ENCODE measurements around the gene TBK1. TPM values are rescaled to one million over a fixed set of nuclear protein-coding genes. Genes with fewer than 3 reads are reported as not detected.

Gene TBK1
- 10 to 100 TPM in 7 of 9 donors, 1 to 10 TPM in 2; 8.5 to 16.9 (median 10.9) TPM for total RNA-seq
- 10 to 100 TPM in 1 of 2 donors, 1 to 10 TPM in 1; 7.8 to 13.0 TPM for polyA plus RNA-seq
- long read RNA-seq, donor 1, transcript TBK1-201 (21 exons, 3,256 nt): major isoform, 14 of 21 reads
- long read RNA-seq, donor 1, partial matches to known transcripts: 2 of 21 reads
- long read RNA-seq, donor 1, other reads (novel, unspliced or antisense): 5 of 21 reads
- long read RNA-seq, donor 2, transcript TBK1-201 (21 exons, 3,256 nt): major isoform, 46 of 61 reads
- long read RNA-seq, donor 2, partial matches to known transcripts: 7 of 61 reads
- long read RNA-seq, donor 2, other reads (novel, unspliced or antisense): 8 of 61 reads
- long read RNA-seq, donor 3, transcript TBK1-201 (21 exons, 3,256 nt): major isoform, 25 of 31 reads
- long read RNA-seq, donor 3, partial matches to known transcripts: 4 of 31 reads
- long read RNA-seq, donor 3, other reads (novel, unspliced or antisense): 2 of 31 reads

DNA sequence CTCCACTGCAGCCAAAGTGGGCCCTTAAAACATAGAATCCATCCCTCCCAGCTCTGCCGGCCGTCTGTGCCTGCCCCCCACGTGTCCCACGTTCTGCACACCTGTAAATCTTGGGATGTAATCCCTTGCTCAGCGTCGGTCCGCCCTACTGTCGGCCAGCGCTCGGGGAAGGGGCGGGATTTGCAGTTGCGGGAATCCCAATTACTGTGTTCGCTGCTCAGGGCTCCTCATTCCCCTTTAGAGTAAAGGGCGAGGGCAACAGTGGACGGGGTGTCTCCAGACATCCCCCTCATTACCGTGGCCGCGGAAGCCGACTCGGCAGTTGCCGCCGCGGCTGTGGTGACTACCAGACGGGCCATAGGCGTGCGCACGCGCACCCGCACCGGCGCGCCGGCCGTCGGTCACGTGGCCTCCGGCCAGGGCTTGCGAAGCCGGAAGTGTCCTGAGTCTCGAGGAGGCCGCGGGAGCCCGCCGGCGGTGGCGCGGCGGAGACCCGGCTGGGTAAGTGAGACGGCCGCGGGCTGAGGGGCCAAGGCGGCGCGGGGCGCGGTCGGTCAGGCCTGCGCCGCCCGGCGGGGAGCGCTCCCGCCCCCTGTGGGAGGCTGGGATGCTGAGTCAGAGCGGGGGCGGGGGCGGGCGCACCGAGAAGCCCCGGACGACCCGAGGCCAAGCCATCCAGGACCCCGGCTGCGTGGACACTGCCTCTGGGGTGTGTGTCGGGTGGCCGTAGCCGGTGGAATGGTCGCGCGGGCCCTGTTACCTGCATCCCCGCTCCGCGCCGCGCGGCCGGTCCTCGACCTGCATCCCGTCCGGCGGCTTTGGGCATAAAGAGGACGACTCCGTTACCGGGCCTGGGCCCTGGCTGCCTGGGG is at the start of gene TBK1:
Gene TBK1 (plus strand): TSS at position 434 of the 872 bp plus-strand sequence. CDS start 3,751 bp downstream, outside the sequence.
- peaks cover 0 to 42% (median 16%) of the 10 kb centered on the region in 12 donors for H3K4me1 ChIP-seq
- peak; percentile 90 to 94 (median 92) for DNase-seq
- H3K9me3 ChIP-seq: no peaks in the 10 kb centered on the region
- 0% methylated on average over 48 to 94 of the region's 94 CpGs for WGBS, 4 donors
- ATAC-seq: peak; percentile 89 to 98 (median 96)
- H3K27me3 ChIP-seq: no peaks in the 10 kb centered on the region
- TF ChIP-seq CTCF (IDR thresholded peaks at IDR 0.05): peak in 3 of 12 donors; percentile 10 to 39 (median 23)
- TF ChIP-seq POLR2A (IDR thresholded peaks at IDR 0.05): peak; percentile 7 to 84
- H3K36me3 ChIP-seq: peaks cover 0 to 34% (median 25%) of the 10 kb centered on the region in 9 donors
- peak within 1 kb of the TSS; percentile 69 to 100 (median 93) for H3K4me3 ChIP-seq
- H3K27ac ChIP-seq: peak within 1 kb of the TSS; percentile 84 to 99 (median 95)
- intact Hi-C loops (cut with DNase I): loop anchor here in 2 of 10 donors (10.0 kb wide), 2 partner anchors 47 to 163 kb away; partner anchors contain the start of genes RASSF3 (in 1 of the 2) and XPOT (in 1 of the 2)

- no peak for TF ChIP-seq POLR2A (IDR thresholded peaks at IDR 0.05)
- TF ChIP-seq CTCF (IDR thresholded peaks at IDR 0.05): no peak
- no peak overlapping the region for H3K27ac ChIP-seq
- ATAC-seq: no peak
- H3K4me3 ChIP-seq: no peak overlapping the region
- peaks cover 0 to 20% (median 8%) of the 10 kb centered on the region in 12 donors for H3K4me1 ChIP-seq
- no peak for DNase-seq
- no peaks in the 10 kb centered on the region for H3K27me3 ChIP-seq
- H3K9me3 ChIP-seq: no peaks in the 10 kb centered on the region
- intact Hi-C loops (cut with DNase I): loop anchor here in 3 of 10 donors (5.0 to 10.0 kb wide), 3 partner anchors 53 to 560 kb away; partner anchors contain the start of genes SRGAP1 (in 3 of the 3) and TBK1 (in 1 of the 3)
- WGBS, 4 donors: 84 to 89% (median 89%) methylated on average over 5 of the region's 5 CpGs
- no peaks in the 10 kb centered on the region for H3K36me3 ChIP-seq
Measured at GRCh38 chr12:64402181-64402580, 49.7 kb upstream of the TBK1 start.

DNA sequence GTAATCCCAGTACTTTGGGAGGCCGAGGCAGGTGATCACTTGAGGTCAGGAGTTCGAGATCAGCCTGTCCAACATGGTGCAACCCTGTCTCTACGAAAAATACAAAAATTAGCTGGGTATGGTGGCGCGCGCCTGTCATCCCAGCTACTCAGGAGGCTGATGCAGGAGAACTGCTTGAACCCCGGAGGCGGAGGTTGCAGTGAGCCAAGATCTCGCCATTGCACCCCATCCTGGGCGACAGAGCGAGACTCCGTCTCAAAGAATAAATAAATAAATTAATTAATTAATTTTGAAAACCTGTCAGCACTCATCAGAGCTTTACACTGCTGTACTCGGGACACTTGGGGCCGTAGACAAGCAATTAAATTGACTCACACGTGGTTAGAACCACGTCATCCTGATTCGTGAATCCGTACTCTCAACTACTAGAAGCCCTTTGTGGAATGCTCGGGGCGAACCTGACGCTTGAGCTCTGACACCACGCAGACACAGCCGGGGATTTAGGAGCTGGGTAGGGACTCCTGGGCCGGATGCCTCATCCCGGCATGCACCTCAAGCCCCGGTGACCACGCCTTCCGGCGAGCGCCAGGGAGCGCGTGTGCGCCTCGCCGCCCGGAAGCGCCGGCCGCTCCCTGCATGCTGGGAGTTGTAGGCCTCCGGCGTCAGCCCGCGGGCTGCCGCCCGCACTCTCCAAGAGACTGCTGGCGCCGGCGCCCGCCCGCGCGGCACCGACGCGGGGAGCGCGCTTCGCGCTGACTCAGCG is 48.0 kb upstream of the TBK1 start, which contains the start of gene XPOT:
Gene XPOT (plus strand): TSS at position 686 of the 763 bp plus-strand sequence. CDS start 5,644 bp downstream, outside the sequence.
- Histone ChIP-seq H3K27ac (peak within 1 kb of the TSS; percentile 90 to 99 (median 96)), H3K4me1 (peaks cover 0 to 20% (median 8%) of the 10 kb centered on the region in 12 donors), H3K27me3 (no peaks in the 10 kb centered on the region), H3K9me3 (no peaks in the 10 kb centered on the region), H3K4me3 (peak within 1 kb of the TSS; percentile 73 to 99 (median 90)), H3K36me3 (no peaks in the 10 kb centered on the region)
- DNase-seq (peak; percentile 94 to 98 (median 96)), ATAC-seq (peak; percentile 96 to 99 (median 96))
- TF ChIP-seq CTCF (IDR thresholded peaks at IDR 0.05) (no peak), POLR2A (IDR thresholded peaks at IDR 0.05) (peak in 1 of 2 donors; percentile 46)
- intact Hi-C loops (cut with DNase I): loop anchor here in 3 of 10 donors (5.0 to 10.0 kb wide), 3 partner anchors 51 to 562 kb away; partner anchors contain the start of genes SRGAP1 (in 3 of the 3) and TBK1 (in 1 of the 3)
- 12 to 24% (median 18%) methylated on average over 30 to 60 of the region's 60 CpGs for WGBS, 4 donors
